GM19025 (cell line): ENCODE results near the gene AFAP1L2.
"Not testable (repeated sequence)": the region's sequence is repeated elsewhere in the genome, so short reads cannot be mapped to it uniquely, and the experiment has no call there.

Source experiments
- ATAC-seq: cut with Tn5 transposase; IDR thresholded peaks from one replicate; pipeline ENCODE4 v1.9.1; 2021; ENCODE audit warnings: mild to moderate bottlenecking, low read depth, moderate library complexity; ENCODE audit not compliant: unreplicated experiment

The AFAP1L2 gene

GRCh38 chr10:114343623-114344505 lies 60.4 kb downstream of the AFAP1L2 start:
- no peak for ATAC-seq

- no peak for ATAC-seq
Observed at GRCh38 chr10:114342976-114343375, 61.3 kb downstream of the AFAP1L2 start.

GRCh38 chr10:114340816-114341215 lies 63.5 kb downstream of the AFAP1L2 start:
- no peak for ATAC-seq

DNA sequence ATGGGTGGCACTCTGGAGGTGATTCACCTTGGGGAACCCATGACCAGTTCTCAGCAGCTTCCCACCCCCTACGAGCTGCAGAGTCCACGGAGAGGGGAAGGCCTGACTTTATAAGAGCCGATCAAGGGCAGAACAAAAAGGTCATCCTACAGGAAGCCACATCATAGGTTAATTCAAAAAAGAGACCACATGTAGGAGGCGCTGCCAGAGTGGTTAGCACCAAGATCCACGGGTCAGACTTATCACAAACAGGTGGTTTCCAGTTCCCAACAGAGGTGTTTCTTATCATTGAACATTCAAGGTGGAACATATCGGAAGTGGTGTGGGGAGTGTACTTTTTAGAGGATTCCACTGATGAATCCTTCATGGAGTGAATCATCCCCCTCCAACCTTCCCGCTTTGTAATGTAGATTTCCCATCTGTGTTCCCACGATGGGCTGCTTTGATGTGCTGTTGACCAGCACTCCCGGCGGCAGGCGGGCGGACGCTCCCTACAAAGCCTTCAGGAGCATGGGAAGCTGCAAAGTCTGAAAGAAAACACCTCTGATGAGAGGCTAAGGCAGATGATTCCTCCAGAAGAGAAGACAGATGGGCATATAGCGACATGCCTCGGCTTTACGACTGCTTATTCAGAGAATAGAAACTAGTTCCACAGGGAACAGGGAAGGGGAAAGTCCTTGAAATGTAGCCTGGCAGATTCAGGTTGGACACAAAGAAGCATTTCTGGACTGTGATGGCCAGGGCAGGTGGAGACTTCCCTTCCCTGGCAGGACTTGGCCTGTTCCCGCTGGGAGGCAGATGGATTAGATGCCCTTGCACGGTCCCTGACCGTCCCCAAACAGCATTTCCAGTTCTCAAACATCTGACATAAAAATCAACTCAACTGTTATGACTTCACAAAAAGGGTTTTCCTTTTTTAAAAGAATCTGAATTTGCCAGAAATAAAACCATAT lies 66.5 kb downstream of the AFAP1L2 start:
- peak; percentile 51 for ATAC-seq

DNA sequence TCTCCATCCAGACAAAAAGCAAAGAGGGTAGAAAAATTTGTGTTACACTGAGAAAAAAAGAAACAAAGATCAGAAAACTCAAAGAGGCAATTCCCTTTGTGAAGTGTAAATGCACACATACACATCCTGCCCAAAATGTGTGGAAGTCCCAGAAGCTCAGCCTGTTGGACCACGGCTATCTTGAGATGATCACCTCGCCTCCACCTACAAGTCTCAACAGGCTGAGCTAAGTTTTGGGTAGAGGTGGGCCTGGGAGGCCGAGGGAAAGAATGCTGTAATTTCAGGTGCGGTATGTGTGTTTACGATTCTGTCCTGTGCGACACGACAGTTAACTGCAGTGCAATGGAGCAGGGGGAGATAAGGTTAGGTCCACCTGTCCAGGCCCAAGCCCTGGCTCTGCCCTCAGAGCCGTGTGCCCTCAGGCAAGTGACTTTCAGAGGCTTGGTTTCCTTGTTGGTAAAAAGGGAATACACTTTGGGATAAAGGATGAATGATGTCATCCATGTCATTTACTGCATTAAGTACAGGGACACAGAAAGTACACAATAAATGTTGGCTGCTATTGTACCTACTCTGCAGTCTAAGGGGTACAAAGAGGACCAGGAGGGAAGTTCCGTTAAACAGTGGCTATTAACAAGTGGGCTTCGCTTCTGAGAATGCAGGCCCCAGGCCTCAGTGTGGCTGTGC lies 67.3 kb downstream of the AFAP1L2 start:
- ATAC-seq: no peak

- ATAC-seq: no peak
Observed at GRCh38 chr10:114335614-114336013, 68.7 kb downstream of the AFAP1L2 start.

DNA sequence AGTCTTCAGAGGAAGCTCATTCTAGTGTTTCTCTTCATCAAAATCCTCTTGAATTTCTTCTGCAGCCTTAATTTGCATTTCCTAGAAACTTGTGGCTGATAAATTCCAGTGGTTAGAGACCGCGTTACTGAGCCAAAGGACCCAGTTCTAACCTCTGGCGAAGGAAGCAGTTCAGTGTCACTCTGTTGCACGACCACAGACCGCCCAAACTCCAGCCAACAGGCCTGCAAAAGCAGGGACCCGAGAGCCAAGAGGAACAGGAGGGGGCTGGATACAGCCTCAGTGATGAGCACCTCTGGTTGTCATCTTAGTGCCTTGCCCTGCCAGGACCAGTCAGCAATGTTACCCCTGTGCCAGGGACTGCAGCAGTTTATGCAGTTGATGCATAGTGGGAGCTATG lies 70.0 kb downstream of the AFAP1L2 start:
- no peak for ATAC-seq

DNA sequence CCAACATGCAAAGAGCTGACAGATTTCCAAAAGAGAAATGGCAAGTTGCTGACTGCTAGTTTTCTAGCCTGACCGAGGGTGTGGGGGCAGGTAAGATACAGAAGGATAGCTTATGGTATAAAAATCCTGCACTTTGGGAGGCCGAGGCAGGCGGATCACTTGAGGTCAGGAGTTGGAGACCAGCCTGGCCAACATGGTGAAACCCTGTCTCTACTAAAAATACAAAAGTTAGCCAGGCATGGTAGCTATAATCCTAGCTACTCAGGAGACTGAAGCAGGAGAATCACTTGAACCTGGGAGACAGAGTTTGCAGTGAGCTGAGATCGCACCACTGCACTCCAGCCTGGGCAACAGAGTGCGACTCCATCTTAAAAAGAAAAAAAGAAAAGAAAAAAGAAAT lies 70.9 kb downstream of the AFAP1L2 start:
- ATAC-seq: not testable (repeated sequence)

DNA sequence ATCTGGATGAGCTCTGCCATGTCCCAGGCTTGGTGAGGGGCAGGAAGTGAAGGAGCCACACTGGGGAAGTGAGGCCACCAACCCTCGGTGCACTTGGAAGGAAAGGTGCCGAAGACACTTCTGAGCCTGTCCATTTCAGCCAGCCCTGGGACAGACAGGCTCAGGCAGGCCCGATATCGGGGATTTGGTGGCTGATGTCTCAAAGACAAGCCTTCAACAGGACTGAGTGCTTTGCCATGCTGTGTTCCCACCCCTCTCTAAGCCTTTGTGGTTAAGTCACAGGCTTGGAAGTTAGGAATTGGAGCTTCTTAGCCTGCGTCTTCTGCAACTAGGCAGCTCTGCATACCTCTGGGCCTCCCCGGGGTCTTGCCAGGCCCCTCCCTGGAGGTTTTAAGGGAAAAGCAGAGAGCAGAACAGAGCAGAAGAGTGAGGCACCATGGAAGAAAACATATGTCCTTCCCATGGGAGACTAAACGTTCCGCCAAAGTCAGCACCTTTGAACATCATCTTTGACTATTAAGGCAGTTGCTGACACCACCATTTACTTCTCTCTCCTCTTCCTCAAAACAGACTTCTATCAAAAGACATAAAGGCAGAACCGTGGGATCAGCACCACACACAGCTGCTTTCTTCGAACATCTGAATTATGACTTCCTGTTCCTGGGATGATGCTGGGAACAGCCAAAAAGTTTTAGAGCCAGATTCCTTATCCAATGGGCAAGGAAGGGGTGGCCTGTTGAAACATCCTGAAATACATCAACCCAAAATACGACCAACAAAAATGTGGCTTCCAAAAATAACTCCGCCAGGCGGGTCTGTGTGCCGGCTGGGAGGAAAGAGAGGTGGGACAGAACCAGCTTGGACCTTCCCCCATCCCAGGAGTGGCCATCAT lies 71.8 kb downstream of the AFAP1L2 start:
- no peak for ATAC-seq

DNA sequence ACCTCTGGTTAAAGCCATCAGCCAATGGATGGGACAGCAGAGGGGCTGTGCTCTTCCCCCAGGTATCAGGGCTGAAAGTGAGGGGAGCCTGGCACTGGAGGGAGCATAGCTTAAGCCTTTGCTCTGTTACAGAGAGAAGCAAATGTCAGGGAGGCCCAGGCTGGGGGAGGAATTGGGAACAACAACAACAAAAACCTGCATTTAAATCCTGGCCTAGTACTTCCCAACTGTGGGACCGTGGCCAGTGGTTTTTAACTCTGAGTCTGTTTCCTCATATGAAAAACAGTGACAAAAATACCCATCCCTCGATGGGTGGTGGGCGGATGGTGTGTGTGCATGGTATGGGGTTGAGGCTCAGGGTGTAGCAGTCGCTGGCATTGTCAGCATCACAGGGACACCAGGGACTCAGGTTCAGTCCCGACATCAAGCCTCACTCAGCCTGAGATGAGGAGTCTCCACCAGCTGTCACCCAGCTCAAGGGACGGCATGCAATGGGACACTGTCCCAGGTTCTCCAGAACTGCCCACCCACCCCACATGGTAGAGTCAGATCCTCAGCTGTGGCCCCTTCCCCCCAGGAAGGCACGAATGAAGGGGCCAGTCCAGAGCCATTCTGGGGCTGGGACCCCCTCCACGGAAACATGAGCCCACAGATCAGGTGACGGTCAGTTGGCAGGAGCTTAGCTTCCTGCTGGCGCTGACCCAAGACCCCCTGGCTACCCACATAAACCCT lies 74.5 kb downstream of the AFAP1L2 start:
- no peak for ATAC-seq

GRCh38 chr10:114328874-114329273 lies 75.4 kb downstream of the AFAP1L2 start:
- no peak for ATAC-seq

- ATAC-seq: no peak
Observed at GRCh38 chr10:114328441-114328812, 75.9 kb downstream of the AFAP1L2 start.

GRCh38 chr10:114327537-114328440 lies 76.5 kb downstream of the AFAP1L2 start:
- ATAC-seq: no peak

DNA sequence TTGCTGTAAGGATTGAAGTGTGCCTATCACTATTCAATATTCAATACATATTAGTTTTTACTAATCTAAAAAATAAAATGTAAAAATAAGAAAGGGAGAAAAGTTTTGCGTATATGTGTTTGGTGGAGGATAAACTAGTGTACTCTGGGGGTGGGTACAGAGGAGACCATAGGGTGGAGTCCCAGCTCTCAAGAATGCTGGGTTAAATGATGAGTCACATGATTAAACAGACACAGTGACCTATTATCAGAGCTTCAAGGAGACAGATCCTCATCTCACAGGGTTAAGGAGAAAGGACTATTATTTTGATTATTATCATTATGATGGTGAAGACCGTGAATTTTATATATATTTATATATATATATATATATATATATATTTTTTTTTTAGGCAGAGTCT lies 77.5 kb downstream of the AFAP1L2 start:
- ATAC-seq: no peak

- ATAC-seq: no peak
Observed at GRCh38 chr10:114323023-114323422, 81.3 kb downstream of the AFAP1L2 start.

- no peak for ATAC-seq
Observed at GRCh38 chr10:114322344-114322743, 82.0 kb downstream of the AFAP1L2 start.

- ATAC-seq: no peak
Observed at GRCh38 chr10:114320249-114321116, 83.8 kb downstream of the AFAP1L2 start.
